ENCODE measurements around the gene KCNG2. TPM values are rescaled to one million over a fixed set of nuclear protein-coding genes. Genes with fewer than 3 reads are reported as not detected.

The KCNG2 gene
- total RNA-seq, 1 experiment from 2014 or later: not detected

DNA sequence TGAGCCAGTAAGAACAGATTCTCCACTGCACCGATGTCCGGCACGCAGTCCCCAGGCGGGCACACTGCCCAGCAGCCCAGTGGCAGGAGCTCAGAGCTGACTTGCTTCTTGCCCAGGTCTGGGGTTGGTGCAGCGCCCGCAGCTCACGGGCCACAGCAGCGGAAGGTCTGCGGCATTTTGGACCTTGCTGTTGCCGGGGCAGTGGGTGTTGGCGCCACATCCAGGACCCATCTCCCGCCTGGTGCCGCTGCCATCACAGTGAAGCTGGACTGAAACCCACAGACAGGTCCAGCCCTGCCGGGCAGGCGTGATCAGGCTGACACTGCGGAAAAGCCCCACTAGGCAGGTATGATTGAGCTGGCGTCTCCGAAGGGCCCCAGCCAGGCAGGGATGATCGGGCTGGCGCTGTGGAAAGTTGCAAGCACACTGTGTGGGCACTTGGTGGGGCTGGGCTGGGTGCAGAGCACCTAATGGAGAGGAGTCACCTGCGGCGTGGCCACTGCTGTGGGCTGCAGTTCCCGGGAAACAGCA lies 78.3 kb downstream of the KCNG2 start:
- DNase-seq (ENCODE audit: low read depth, low spot score) (no peak), ATAC-seq (no peak)
- no peaks in the 10 kb centered on the region for H4K20me1 ChIP-seq (ENCODE audit: insufficient read depth)
- no peak overlapping the region for H3K9ac ChIP-seq (ENCODE audit: low read length)
- no peak overlapping the region for H2AFZ ChIP-seq (ENCODE audit: low read depth, low read length, poor library complexity, severe bottlenecking)
- no peaks in the 10 kb centered on the region for H3K4me1 ChIP-seq (ENCODE audit: control insufficient read depth in 1 of 2, insufficient read depth in 2 of 2, low read length in 2 of 2)
- CTCF ChIA-PET: no interaction called here
- no peaks in the 10 kb centered on the region for H3K9me2 ChIP-seq (ENCODE audit: insufficient read depth)
- no peak overlapping the region for H3K4me2 ChIP-seq (ENCODE audit: low read length)
- RAD21 ChIA-PET (ENCODE audit: low non-redundant PET in 1 of 2, low total read pairs in 2 of 2, uncharacterized antibody in 2 of 2, unreplicated experiment in 2 of 2): no interaction called here
- POLR2A ChIA-PET: no interaction called here
- no peak for TF ChIP-seq EZH2phosphoT487 (IDR thresholded peaks at IDR 0.05; ENCODE audit: borderline replicate concordance)
- TF ChIP-seq CBX3 (IDR thresholded peaks at IDR 0.05; ENCODE audit: low read depth): no peak
- TF ChIP-seq EGR1 (IDR thresholded peaks at IDR 0.05; ENCODE audit: low read depth): no peak
- no peak for TF ChIP-seq YY1 (IDR thresholded peaks at IDR 0.05; ENCODE audit: extremely low read depth, insufficient replicate concordance, low read depth, low read length)
- TF ChIP-seq ELF1 (IDR thresholded peaks at IDR 0.05; ENCODE audit: borderline replicate concordance, low read depth): no peak
- TF ChIP-seq, protein P1, sequence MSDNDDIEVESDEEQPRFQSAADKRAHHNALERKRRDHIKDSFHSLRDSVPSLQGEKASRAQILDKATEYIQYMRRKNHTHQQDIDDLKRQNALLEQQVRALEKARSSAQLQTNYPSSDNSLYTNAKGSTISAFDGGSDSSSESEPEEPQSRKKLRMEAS (IDR thresholded peaks at IDR 0.05): no peak
- TF ChIP-seq SP1 (IDR thresholded peaks at IDR 0.05; ENCODE audit: low read depth): no peak
- TF ChIP-seq ZNF274 (IDR thresholded peaks at IDR 0.05; ENCODE audit: low read depth, low read length): no peak
- TF ChIP-seq SRF (IDR thresholded peaks at IDR 0.05; ENCODE audit: low read depth): no peak
- TF ChIP-seq, protein P2, sequence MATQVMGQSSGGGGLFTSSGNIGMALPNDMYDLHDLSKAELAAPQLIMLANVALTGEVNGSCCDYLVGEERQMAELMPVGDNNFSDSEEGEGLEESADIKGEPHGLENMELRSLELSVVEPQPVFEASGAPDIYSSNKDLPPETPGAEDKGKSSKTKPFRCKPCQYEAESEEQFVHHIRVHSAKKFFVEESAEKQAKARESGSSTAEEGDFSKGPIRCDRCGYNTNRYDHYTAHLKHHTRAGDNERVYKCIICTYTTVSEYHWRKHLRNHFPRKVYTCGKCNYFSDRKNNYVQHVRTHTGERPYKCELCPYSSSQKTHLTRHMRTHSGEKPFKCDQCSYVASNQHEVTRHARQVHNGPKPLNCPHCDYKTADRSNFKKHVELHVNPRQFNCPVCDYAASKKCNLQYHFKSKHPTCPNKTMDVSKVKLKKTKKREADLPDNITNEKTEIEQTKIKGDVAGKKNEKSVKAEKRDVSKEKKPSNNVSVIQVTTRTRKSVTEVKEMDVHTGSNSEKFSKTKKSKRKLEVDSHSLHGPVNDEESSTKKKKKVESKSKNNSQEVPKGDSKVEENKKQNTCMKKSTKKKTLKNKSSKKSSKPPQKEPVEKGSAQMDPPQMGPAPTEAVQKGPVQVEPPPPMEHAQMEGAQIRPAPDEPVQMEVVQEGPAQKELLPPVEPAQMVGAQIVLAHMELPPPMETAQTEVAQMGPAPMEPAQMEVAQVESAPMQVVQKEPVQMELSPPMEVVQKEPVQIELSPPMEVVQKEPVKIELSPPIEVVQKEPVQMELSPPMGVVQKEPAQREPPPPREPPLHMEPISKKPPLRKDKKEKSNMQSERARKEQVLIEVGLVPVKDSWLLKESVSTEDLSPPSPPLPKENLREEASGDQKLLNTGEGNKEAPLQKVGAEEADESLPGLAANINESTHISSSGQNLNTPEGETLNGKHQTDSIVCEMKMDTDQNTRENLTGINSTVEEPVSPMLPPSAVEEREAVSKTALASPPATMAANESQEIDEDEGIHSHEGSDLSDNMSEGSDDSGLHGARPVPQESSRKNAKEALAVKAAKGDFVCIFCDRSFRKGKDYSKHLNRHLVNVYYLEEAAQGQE (IDR thresholded peaks at IDR 0.05; ENCODE audit: low read depth): no peak
- TF ChIP-seq FOSL1 (IDR thresholded peaks at IDR 0.05; ENCODE audit: low read depth): no peak
- no peak overlapping the region for H3K4me3 ChIP-seq (replicated peaks in 1 of 2; ENCODE audit: low read depth in 1 of 2, low read length in 2 of 2)
- no peaks in the 10 kb centered on the region for H3K36me3 ChIP-seq (ENCODE audit: control insufficient read depth in 1 of 2, insufficient read depth in 2 of 2, low read length in 2 of 2)
- no TSS peak for BruUV-seq (replicated peaks)
- no peaks in the 10 kb centered on the region for H3K27me3 ChIP-seq (ENCODE audit: insufficient read depth, low read length)
- no peaks in the 10 kb centered on the region for H3K9me3 ChIP-seq (ENCODE audit: control insufficient read depth in 1 of 2, insufficient read depth in 1 of 2, low read depth in 1 of 2, low read length in 2 of 2)
- no peak overlapping the region for H3K27ac ChIP-seq (ENCODE audit: low read depth, low read length)
- intact Hi-C loops (cut with micrococcal nuclease): no loop called here
- no peaks in the 10 kb centered on the region for H3K79me2 ChIP-seq (ENCODE audit: insufficient read depth, low read length)

All from HCT116 (cell line).